GM18505 (cell line): Measurements from ENCODE around the gene PARD3B.

Source experiments
- ATAC-seq: cut with Tn5 transposase; IDR thresholded peaks from one replicate; pipeline ENCODE4 v1.9.1; 2021; ENCODE audit not compliant: unreplicated experiment
- POLR2A ChIP-seq: IDR thresholded peaks from 4 replicates; pipeline ENCODE4 v1.6.1; 2011; ENCODE audit warnings: borderline replicate concordance; ENCODE audit not compliant: insufficient read depth, insufficient read length; ENCODE audit errors: extremely low read depth

PARD3B gene

GRCh38 chr2:204825681-204826080, 280.4 kb downstream of the PARD3B start:
- no peak for TF ChIP-seq POLR2A
- ATAC-seq: no peak

GRCh38 chr2:204827701-204828590, 282.7 kb downstream of the PARD3B start:
- TF ChIP-seq POLR2A: no peak
- no peak for ATAC-seq

DNA sequence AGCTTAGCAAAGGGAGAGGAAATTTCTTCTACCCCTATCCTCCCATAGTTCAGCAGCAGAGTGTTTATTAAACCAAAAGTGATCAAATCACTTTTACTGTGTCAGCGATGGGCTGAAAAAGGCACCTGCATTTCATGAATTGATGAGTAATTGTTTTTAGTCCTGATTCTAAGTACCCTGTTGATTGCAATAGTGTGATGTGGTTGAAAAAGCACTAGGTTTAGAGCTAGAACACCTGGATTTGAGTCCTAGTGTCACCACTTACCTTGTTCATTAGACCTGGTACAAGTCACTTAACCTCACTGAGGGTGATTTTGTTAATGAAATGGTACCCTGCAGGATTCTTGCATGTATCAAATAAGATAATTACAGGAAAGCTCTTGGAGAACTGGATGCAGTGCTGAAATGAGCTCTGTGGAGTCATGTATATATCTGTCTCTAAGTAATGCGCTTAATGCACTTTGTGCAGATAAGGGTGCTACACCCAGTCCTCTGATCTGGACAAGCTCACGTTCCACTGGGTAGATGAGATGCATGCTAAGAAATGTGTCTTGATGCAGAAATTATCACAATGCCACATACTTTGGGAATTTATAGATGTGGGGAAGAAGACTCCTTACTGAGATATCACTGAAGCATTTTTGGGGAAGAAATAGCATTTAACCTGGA, 289.6 kb downstream of the PARD3B start:
- no peak for ATAC-seq
- no peak for TF ChIP-seq POLR2A

DNA sequence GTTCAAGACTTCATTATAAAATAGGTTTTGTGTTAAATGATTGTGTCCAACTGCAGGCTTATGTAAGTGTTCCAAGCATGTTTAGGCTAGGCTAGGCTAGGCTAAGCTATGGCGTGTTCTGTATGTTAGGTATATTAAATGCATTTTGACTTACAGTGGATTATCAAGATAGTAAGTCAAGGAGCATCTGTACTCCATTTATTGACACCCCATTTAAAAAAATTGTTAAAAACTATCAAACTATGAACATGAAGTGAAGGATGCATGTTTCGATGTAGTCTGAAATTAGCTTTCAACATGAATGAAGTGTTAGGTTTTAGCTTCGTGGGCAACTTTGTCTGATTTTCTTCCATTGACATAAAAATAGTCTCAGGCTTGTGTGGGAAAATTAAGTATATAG, 290.5 kb downstream of the PARD3B start:
- ATAC-seq: no peak
- TF ChIP-seq POLR2A: no peak

DNA sequence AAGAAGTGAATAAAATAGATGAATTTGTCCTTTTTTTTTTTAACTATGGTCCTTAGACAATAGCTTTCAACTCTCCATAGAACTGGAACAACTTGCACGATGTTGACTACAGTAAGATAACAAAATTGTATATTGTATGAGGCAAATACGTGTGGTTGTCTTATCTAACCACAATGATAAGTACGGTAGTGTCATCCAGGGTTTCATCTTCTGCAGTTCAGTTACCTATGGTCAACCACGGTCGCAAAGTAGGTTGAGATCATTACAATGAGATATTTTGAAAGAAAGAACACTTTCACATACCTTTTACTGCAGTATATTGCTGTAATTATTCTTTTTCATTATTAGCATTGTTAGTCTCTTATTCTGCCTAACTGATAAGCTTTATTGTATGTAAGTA, 295.2 kb downstream of the PARD3B start:
- no peak for TF ChIP-seq POLR2A
- ATAC-seq: no peak

DNA sequence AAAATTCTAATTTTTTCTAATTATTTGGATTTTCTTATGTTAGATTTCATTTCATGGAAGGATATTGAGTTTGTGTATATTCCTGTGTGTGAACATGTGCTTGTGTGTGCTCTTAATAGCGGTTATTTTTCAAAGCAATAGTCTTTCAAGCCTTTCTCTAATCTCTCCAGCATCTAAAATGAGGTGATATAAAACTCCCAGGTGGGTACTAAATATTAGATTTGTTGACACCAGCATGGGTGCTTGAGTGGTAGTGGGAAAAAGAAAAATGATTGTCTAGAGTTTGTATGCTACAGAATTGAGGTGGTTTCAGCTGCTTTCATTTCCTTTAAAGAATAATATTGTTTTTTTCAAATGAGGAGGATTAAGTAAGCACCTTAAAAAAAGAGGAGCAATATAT, 296.8 kb downstream of the PARD3B start:
- no peak for ATAC-seq
- TF ChIP-seq POLR2A: no peak

- ATAC-seq: no peak
- TF ChIP-seq POLR2A: no peak
Measured at GRCh38 chr2:204842661-204843485, 297.6 kb downstream of the PARD3B start.

DNA sequence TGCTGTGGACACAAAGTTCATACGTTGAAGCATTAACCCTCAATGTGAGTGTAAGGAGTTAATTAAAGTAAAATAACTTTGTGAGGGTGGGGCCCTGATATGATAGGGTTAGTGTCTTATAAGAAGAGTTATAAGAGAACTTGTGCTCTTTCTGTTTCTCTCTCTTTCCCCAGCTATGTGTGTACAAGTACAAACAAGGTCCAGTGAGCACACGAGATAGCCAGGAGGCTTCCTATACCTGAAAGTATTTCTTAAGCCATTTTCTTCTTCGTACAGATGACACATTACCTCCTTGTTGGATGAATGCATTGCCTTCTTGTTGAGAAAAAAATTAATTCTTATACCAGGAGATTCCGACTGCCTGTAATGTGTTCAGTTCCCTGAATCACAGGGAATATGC, 301.2 kb downstream of the PARD3B start:
- ATAC-seq: no peak
- TF ChIP-seq POLR2A: no peak

DNA sequence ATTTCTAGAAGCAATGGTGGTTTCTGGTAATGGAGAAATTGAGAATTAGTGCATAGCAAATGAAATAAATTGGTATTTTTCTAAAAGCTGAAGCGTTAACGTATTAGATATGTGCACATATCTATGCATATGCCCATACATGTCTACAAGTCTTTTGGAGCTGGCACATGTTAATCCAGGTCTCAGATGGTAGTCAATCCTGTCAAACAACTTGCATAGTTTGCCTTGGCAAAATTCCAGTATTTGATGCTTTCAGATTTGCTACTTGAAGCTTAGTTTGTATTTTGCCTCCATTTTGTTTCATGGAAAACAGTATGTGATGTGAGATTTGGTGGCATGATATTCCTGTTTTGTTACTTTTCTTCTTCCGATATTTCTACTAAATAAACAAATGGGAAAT, 304.6 kb downstream of the PARD3B start:
- no peak for TF ChIP-seq POLR2A
- ATAC-seq: no peak

DNA sequence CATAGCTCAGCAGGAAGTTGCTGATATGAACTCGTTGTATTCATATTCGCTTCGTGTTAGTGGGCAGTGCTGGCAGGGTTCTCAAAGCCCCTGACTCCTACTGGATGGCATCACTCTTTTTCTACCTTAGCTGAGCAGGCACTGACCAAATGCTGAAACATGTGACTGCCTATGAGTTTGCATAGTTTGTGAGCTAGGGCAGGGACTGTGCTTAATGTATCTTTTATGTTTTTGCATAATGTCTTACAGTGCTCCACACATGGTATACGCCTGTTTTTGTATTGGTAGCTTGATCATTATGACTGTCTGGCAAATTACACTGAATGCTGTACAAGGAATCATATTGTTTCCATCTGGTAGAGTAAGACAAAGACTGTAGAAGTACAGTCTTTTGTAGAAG, 305.3 kb downstream of the PARD3B start:
- no peak for TF ChIP-seq POLR2A

DNA sequence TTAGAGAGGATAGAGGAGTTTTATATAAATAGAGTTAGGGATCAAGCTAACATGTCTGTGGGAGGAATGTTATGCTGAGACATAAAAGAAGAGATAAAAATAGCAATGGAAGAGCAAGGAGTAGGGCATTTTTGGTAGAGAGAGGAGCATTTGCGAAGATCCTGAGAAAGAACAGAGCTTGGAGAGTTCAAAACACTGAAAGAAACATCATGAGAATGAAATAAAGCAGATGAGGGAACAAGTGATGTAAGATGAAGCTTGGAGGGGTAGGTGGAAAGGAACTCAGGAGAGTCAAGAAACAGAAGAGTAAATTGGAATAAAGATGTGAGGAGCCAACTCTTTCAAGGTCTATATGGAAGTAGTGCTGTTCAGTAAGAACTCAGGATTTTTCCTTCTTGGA, 308.6 kb downstream of the PARD3B start:
- TF ChIP-seq POLR2A: no peak
- ATAC-seq: no peak

More for the DNA sequence above, 305.3 kb downstream of the PARD3B start:
- no peak for ATAC-seq

DNA sequence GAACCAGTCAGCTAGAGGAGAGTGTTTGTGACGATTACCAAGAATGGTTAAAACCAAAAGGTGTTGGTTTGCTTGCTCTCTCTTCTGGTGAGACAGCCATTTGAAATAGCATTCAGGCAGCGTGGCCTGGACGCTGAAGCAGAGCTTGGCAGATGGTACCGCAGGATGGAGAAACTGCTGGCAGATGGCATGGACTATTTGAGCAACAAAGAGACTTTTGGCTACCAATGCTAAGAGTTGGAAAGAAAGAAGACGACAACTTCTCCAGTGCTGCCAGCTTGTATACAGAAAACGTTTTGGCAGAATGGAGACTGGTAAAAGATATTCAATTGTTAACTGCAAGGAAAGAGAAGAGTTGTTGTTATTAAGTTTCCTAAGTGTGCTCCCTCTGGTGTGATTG, 315.0 kb downstream of the PARD3B start:
- TF ChIP-seq POLR2A: no peak
- ATAC-seq: no peak

DNA sequence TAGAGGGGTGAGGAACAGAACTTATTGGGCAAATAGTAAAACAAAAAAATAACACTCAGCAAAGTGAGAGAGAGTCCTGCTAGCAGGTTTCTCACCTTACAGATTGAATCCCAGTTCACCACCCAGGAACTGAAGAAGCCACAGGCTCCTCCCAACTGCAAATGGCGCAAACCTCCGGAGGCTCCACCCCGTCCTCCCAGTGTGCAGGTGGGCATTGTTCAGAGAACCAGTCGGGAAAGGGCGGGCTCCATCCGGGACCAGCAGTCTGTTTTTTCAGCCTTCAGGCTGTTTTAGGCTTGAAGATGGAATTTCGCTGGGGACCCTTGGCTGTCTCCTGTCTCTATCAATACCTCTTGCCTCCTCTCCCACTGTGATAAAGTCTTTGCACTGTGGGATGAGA, 317.5 kb downstream of the PARD3B start:
- TF ChIP-seq POLR2A: no peak
- ATAC-seq: no peak
